ENCODE measurements around the gene PXMP4. TPM values are rescaled to one million over a fixed set of nuclear protein-coding genes. Genes with fewer than 3 reads are reported as not detected.
"Not testable (repeated sequence)": the region's sequence is repeated elsewhere in the genome, so short reads cannot be mapped to it uniquely, and the experiment has no call there.

The PXMP4 gene
- polyA plus RNA-seq (2013, experiment 1 of 2; ENCODE audit: insufficient read length), result 8.5 TPM
- polyA plus RNA-seq (2013, experiment 2 of 2; ENCODE audit: insufficient read length), result 5.5 TPM

DNA sequence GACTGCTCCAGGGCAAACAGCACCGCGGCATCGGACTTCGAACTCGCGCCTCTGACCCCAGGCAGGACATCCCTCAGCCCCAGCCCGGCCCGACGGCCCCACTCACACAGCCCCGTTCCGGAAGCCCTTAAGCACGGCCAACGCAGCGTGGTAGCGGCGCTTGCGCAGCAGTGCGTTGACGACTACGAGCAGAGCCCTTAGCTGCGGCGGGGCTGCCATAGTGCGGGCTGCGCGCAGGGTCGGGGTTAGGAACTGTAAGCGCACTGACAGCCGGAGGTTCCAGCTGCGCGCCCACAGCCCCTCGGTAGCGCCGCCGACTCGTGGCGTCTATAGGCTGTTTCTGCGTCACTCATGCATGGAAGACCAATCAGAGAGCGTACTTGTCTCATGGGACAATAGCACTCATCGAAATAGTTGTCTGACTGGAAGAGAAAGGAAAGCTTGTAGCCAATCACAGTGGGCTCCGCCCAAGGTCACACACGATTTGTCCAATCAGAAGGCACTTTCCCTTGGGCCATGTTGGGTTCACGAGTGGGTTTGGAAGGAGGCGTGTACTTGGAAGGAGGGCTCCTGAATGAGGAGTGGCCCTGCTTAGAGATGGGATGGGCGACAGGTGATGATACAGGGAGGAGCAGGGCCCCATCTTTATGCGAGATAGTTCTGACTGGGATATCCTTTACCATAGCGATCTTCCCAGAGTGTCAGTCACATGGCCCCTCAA lies at the start of gene PXMP4:
Gene PXMP4 (minus strand): TSS at position 322 of the 721 bp plus-strand sequence. CDS start 103 bp downstream, at position 219.
- DNase-seq, result peak; percentile 99

GRCh38 chr20:33769043-33769442 lies 48.9 kb upstream of the PXMP4 start:
- no peak for DNase-seq

- no peak for DNase-seq
Observed at GRCh38 chr20:33767777-33768138, 47.6 kb upstream of the PXMP4 start.

DNA sequence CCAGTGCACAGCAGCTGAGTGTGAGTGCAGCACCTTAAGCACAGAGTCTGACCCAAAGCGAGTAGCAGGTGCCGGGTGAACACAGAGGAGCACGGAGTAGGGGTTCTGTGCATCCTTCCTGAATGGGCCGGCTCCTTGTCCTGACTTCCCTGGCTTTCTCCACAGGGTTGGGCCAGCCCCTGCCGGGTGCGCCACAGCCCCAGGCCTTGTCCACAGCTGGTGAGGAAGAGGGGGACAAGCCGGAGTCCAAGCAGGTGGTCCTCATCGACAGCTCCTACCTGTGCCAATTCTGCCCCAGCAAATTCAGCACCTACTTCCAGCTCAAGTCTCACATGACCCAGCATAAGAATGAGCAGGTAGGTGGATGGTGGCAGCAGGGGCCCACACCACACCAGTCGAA lies 46.6 kb upstream of the PXMP4 start:
- DNase-seq, result no peak

DNA sequence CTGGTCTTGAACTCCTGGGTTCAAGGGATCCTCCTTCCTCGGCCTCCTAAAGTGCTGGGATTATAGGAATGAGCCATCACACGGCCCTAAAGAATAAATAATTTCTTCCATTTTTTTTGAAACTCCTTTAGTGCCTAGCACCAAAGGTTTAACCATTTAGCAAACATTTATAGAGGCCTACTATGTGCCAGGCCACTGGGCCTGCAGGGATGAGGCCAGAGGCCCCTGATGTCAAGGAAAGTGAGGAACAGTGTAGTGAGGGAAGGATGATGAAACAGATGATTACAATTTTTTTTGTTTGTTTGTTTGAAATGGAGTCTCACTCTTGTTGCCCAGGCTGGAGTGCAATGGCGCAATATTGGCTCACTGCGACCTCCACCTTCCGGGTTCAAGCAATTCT lies 45.5 kb upstream of the PXMP4 start:
- DNase-seq, result no peak

- no peak for DNase-seq
Observed at GRCh38 chr20:33765099-33765498, 45.0 kb upstream of the PXMP4 start.

GRCh38 chr20:33761698-33762250 lies 41.7 kb upstream of the PXMP4 start:
- no peak for DNase-seq

DNA sequence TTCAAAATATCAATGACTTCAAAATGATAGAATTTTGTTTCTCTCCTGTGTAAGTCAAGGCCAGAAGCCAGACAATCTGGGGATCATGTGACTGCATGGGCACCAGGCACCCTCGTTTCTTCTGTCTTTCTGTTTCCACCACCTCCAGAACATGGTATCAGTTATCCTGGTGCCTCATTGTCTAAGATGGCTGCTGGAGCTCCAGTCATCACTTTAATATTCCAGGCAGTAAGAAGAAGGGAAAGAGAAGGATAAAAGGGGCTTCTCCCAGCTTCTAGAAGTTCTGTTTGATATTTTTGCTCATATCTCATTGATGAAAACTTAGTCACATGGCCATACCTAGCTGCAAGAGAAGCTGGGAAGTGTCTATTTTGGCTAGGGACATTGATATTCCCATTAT lies 37.3 kb upstream of the PXMP4 start:
- DNase-seq, result no peak

DNA sequence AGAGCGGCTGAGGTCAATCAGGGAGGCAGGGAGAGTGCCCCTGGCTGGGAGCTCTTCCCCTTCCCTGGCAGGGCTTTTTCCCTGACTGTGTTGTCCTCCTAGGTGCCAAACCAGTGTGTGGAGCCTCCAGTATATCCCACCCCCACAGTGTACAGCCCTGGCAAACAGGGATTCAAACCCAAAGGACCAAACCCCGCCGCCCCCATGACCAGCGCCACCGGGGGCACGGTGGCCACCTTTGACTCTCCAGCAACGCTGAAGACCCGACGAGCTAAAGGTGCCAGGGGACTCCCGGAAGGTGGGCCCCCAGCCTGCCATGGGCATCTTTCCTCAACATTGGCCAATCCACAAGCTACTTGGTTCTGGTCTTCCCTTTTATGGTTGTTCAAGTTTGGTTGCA lies 36.9 kb upstream of the PXMP4 start:
- DNase-seq, result no peak

- DNase-seq, result not testable (repeated sequence)
Observed at GRCh38 chr20:33755936-33756490, 35.9 kb upstream of the PXMP4 start.

GRCh38 chr20:33753763-33754162 lies 33.7 kb upstream of the PXMP4 start:
- DNase-seq, result peak; percentile 15

DNA sequence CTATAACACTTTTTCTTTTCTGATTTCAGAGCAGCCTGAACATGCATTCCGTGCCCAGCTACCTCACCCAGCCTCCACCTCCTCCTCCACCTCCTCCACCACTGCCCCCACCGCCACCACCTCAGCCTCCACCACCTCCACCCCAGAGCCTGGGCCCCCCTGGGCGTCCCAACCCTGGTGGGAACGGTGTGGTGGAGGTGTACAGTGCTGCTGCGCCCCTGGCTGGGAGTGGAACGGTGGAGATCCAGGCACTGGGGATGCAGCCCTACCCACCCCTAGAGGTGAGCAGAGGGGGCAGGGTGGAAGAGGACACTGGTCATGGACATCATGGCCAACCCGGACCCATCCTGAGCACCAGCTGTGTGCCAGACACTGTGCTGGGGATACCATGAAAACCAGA lies 33.0 kb upstream of the PXMP4 start:
- DNase-seq, result no peak

DNA sequence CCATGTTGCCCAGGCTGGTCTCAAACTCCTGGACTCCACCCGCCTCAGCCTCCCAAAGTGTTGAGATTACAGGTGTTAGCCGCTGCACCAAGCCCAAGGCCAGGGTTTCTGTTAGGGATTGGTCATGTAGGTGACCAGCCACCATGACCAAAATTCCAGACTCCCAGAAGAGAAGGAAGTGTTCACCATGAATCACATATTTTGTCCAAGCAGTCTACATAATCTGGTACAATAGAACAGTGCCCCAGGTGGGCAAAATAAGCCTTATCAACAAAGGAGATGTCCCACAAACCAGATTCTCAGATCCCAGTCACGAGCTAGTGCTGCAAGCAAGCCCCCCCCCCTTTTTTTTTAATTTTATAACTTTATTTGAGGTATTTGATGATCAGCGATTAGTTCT lies 31.7 kb upstream of the PXMP4 start:
- no peak for DNase-seq

- DNase-seq, result no peak
Observed at GRCh38 chr20:33746325-33746998, 26.4 kb upstream of the PXMP4 start.

DNA sequence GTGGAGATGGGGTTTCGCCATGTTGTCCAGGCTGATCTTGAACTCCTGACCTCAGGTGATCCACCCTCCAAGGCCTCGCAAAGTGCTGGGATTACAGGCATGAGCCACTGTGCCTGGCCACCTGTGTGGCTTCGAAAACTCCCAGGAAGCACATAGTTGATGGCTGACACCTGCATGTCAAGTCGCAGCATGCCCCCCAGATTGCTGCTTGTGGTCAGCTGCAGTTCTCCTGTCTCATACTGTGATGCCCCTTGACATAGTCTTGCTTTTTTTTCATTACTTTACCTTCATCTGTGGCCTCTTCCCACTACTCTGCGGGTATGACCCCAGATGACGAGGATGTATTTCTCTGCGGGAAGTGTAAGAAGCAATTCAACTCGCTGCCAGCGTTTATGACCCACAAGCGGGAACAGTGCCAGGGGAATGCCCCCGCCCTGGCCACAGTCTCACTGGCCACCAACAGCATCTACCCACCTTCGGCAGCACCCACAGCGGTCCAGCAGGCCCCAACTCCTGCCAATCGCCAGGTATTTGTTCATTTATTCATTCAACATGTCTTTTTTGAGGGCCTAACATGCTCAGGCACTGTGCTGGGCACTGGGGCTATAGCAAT lies 24.8 kb upstream of the PXMP4 start:
- DNase-seq, result no peak

GRCh38 chr20:33744181-33744580 lies 24.1 kb upstream of the PXMP4 start:
- DNase-seq, result no peak

GRCh38 chr20:33740189-33740588 lies 20.1 kb upstream of the PXMP4 start:
- no peak for DNase-seq

DNA sequence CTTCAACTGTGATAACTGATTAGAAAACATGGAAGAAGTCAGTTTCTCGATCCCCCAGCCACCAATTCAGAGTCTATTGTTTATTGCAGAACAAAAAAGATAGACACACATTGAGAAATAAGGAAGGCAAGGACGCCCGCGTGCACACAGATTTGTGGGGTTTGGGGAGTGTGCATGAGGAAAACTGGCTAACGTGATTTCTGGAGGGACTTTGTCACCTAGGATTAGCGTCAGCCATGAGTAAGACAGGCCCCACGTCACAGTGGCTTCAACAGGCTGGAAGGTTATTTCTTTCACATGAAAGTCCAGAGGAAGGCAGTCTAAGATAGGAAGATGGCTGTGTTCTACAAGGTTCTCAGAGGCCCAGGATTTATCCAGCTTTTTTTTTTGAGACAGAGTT lies 19.4 kb upstream of the PXMP4 start:
- DNase-seq, result no peak

- DNase-seq, result no peak
Observed at GRCh38 chr20:33736962-33737361, 16.9 kb upstream of the PXMP4 start.

DNA sequence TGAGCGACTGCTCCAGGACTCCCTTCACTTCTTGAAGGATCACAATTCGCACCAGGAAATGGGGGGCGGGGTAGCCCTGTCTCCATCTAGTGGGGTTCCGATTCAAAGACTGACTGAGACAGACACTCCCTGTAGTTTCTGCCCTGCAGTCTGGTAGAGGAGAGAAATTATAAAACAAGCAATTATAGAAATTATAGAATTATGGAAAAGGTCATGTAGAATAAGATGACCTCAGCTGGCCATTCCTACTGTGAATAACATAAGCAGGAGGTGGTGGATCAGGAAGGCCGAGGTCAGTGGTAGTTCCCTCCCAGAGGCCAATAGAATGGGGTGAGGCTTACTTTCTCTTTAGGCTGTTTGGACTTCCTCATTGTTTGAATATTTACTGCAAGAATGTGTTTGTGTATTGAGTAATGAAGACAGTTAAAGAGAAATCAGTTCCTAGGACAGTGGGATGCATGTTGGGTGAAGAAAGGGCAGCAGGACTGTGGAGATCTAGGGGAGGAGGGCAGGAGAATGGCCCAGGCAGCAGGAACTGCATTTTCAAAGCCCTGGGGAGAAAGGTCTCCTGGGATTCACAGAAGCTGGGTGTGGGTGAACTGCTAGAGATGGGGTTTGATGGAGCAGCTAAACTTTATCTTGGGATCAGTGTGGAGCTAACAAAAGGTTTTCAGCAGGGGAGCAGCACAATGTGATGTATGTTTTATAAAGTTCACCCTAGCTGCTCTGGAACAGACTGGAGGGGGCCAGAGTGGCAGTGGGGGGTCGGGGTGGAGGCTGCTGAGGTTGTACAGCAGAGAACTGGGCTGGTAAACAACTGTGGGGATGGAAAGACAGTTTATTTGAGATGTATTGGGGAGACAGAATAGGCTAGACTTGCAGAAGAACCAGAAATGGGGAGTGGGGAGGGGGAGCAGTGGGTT lies 13.8 kb upstream of the PXMP4 start:
- DNase-seq, result peak; percentile 88

GRCh38 chr20:33732166-33732970 lies 12.3 kb upstream of the PXMP4 start:
- peak; percentile 83 for DNase-seq
